ENCODE data around the gene SMIM9.

- TF ChIP-seq CTCF (IDR thresholded peaks at IDR 0.05 in 8 of 11, conservative IDR thresholded peaks at IDR 0.05 in 3 of 11): no peak
- no peak for TF ChIP-seq POLR2A (IDR thresholded peaks at IDR 0.05)
Measured at GRCh38 chrX:154818916-154819770, 15.3 kb downstream of the SMIM9 start.
